GM19463 (cell line): ENCODE results near the gene ZNF469.

ENCODE experiments used
- ATAC-seq: cut with Tn5 transposase; IDR thresholded peaks from one replicate; pipeline ENCODE4 v1.9.1; 2021; ENCODE audit warnings: mild to moderate bottlenecking, moderate library complexity; ENCODE audit not compliant: unreplicated experiment

The ZNF469 gene

GRCh38 chr16:88382491-88383400 lies at the start of gene ZNF469:
TSS of gene ZNF469 (plus strand) at chr16:88382959. CDS start at chr16:88427471, 44,512 bp downstream.
- no peak for ATAC-seq

- ATAC-seq, result no peak
Observed at GRCh38 chr16:88333848-88334777, 48.6 kb upstream of the ZNF469 start.

GRCh38 chr16:88334778-88335720 lies 47.7 kb upstream of the ZNF469 start:
- ATAC-seq, result no peak

- ATAC-seq, result no peak
Observed at GRCh38 chr16:88337021-88337420, 45.7 kb upstream of the ZNF469 start.

GRCh38 chr16:88337538-88337937 lies 45.2 kb upstream of the ZNF469 start:
- ATAC-seq, result no peak

GRCh38 chr16:88338111-88338510 lies 44.6 kb upstream of the ZNF469 start:
- no peak for ATAC-seq

- no peak for ATAC-seq
Observed at GRCh38 chr16:88338896-88339295, 43.9 kb upstream of the ZNF469 start.

- ATAC-seq, result no peak
Observed at GRCh38 chr16:88339930-88340754, 42.6 kb upstream of the ZNF469 start.

- no peak for ATAC-seq
Observed at GRCh38 chr16:88340755-88341150, 42.0 kb upstream of the ZNF469 start.

GRCh38 chr16:88341551-88342290 lies 41.0 kb upstream of the ZNF469 start:
- no peak for ATAC-seq

GRCh38 chr16:88342491-88342890 lies 40.3 kb upstream of the ZNF469 start:
- ATAC-seq, result no peak

- no peak for ATAC-seq
Observed at GRCh38 chr16:88343271-88343791, 39.4 kb upstream of the ZNF469 start.

GRCh38 chr16:88344411-88345030 lies 38.2 kb upstream of the ZNF469 start:
- no peak for ATAC-seq

GRCh38 chr16:88345031-88345720 lies 37.6 kb upstream of the ZNF469 start:
- ATAC-seq, result no peak

GRCh38 chr16:88345721-88346560 lies 36.8 kb upstream of the ZNF469 start:
- no peak for ATAC-seq

- ATAC-seq, result no peak
Observed at GRCh38 chr16:88346680-88347505, 35.9 kb upstream of the ZNF469 start.
